NCI-H524 treated with DMSO at 0.1 percent for 48 hours (cell line): ENCODE measurements around the gene CGB1.
"Not testable (repeated sequence)": the region's sequence is repeated elsewhere in the genome, so short reads cannot be mapped to it uniquely, and the experiment has no call there.

Experiments used
- DNase-seq: peaks from one replicate; lab custom pipeline; 2025; lab: John Stamatoyannopoulos, UW

CGB1 gene

GRCh38 chr19:49020931-49021895 lies 15.5 kb downstream of the CGB1 start:
- no peak for DNase-seq

- no peak for DNase-seq
Measured at GRCh38 chr19:49020342-49020741, 16.4 kb downstream of the CGB1 start.

- DNase-seq: no peak
Measured at GRCh38 chr19:49019242-49019932, 17.3 kb downstream of the CGB1 start.

GRCh38 chr19:49018388-49019241 lies 18.1 kb downstream of the CGB1 start:
- not testable (repeated sequence) for DNase-seq

- DNase-seq: no peak
Measured at GRCh38 chr19:49017666-49018351, 18.9 kb downstream of the CGB1 start.

GRCh38 chr19:49017041-49017665 lies 19.5 kb downstream of the CGB1 start, which contains the start of gene LHB:
LHB (minus strand) TSS chr19:49017091; CDS start chr19:49017081, 10 bp downstream.
- DNase-seq: no peak

- DNase-seq: no peak
Measured at GRCh38 chr19:49016067-49016839, 20.4 kb downstream of the CGB1 start.

- DNase-seq: peak; percentile 45
Measured at GRCh38 chr19:49014870-49015255, 21.8 kb downstream of the CGB1 start.

GRCh38 chr19:49014123-49014869 lies 22.4 kb downstream of the CGB1 start:
- DNase-seq: no peak

- no peak for DNase-seq
Measured at GRCh38 chr19:49011194-49011593, 25.5 kb downstream of the CGB1 start.

- DNase-seq: no peak
Measured at GRCh38 chr19:49010453-49010852, 26.2 kb downstream of the CGB1 start.

GRCh38 chr19:49009828-49010227 lies 26.9 kb downstream of the CGB1 start:
- DNase-seq: no peak

GRCh38 chr19:49006905-49007304 lies 29.8 kb downstream of the CGB1 start:
- DNase-seq: no peak

GRCh38 chr19:49004964-49005614 lies 31.6 kb downstream of the CGB1 start:
- DNase-seq: no peak

- no peak for DNase-seq
Measured at GRCh38 chr19:49004133-49004532, 32.6 kb downstream of the CGB1 start.

GRCh38 chr19:48999481-49000325 lies 37.0 kb downstream of the CGB1 start:
- DNase-seq: no peak

GRCh38 chr19:48997972-48998371 lies 38.7 kb downstream of the CGB1 start:
- no peak for DNase-seq

GRCh38 chr19:48994035-48994386 lies 42.7 kb downstream of the CGB1 start:
- DNase-seq: no peak
